GM12878 (cell line): ENCODE data around the gene ARHGEF37. TPM values are rescaled to one million over a fixed set of nuclear protein-coding genes. Genes with fewer than 3 reads are reported as not detected.

Experiments used
- ATAC-seq: fragments of 200-7000 bp; cut with Tn5 transposase; 3 replicates; pipeline ENCODE4 v1.9.1; 2020; ENCODE audit warnings: mild to moderate bottlenecking, moderate library complexity
- BruUV-seq: library from RNA; stranded (reverse); fragments of 400-500 nt; replicated peaks from 2 replicates; lab custom pipeline; 2021; lab: Mats Ljungman, UMichigan
- CTCF ChIA-PET: fragments of 300-600 bp; sonication (Branson Sonifier 250); formaldehyde crosslinking; extraction: SDS; loops from one replicate; lab custom pipeline; 2021; ENCODE audit warnings: inconsistent platforms; lab: Yijun Ruan, JAX
- POLR2A ChIA-PET: fragments of 350-600 bp; formaldehyde crosslinking; extraction: SDS; loops from one replicate; lab custom pipeline; 2021; ENCODE audit warnings: inconsistent platforms; lab: Charles Lee
- RAD21 ChIA-PET: fragments of 300-600 bp; sonication (Branson Sonifier 250); formaldehyde crosslinking; loops from one replicate; lab custom pipeline; 2023; ENCODE audit warnings: antibody characterized with exemption; ENCODE audit not compliant: unreplicated experiment; lab: Charles Lee
- SMC1A ChIA-PET: fragments of 300-600 bp; sonication (Branson Sonifier 250); formaldehyde crosslinking; loops from one replicate; lab custom pipeline; 2023; ENCODE audit not compliant: unreplicated experiment, uncharacterized antibody; lab: Charles Lee
- DNase-seq: peaks from one replicate; pipeline ENCODE4 v3.0.0-alpha.2; 2011; ENCODE audit warnings: low read depth, low spot score
- FAIRE-seq: peaks from 3 replicates; lab custom pipeline; 2011; peaks lifted over from hg19 to GRCh38; lab: Jason Lieb, UNC
- H2AFZ ChIP-seq: 2 replicates; pipeline ENCODE4 v1.6.0; 2011; ENCODE audit warnings: low read depth, low read length, control low read depth; ENCODE audit not compliant: control insufficient read depth
- H3K27ac ChIP-seq: 2 replicates; pipeline ENCODE4 v1.5.1; 2011; ENCODE audit warnings: control low read depth; ENCODE audit not compliant: control insufficient read depth, insufficient read depth
- H3K27me3 ChIP-seq, 2 experiments: replicated peaks in 1 of 2; 2 replicates each; pipeline versions ENCODE4 v1.6.0 to v1.6.1; 2011; ENCODE audit warnings: low read length in 1 of 2; ENCODE audit not compliant: control insufficient read depth in 2 of 2, insufficient read depth in 2 of 2
- H3K36me3 ChIP-seq, 2 experiments: 2 replicates each; pipeline ENCODE4 v1.5.1; 2011; ENCODE audit warnings: low read length in 1 of 2; ENCODE audit not compliant: control insufficient read depth in 2 of 2, insufficient read depth in 2 of 2
- H3K4me1 ChIP-seq: 2 replicates; pipeline ENCODE4 v1.6.1; 2011; ENCODE audit warnings: mild to moderate bottlenecking, low read length, moderate library complexity, mixed read lengths; ENCODE audit not compliant: control insufficient read depth, insufficient read depth
- H3K4me2 ChIP-seq: 2 replicates; pipeline ENCODE4 v1.6.0; 2011; ENCODE audit warnings: control low read depth; ENCODE audit not compliant: control insufficient read depth, insufficient read depth
- H3K4me3 ChIP-seq: fragments of 200-600 bp; sonication (generic); 2 replicates; pipeline ENCODE4 v1.5.1; 2016
- H3K79me2 ChIP-seq: 2 replicates; pipeline ENCODE4 v1.6.0; 2011; ENCODE audit warnings: low read length; ENCODE audit not compliant: control insufficient read depth, insufficient read depth
- H3K9ac ChIP-seq: 2 replicates; pipeline ENCODE4 v1.8.0; 2011; ENCODE audit warnings: low read length, control low read depth, mixed read lengths; ENCODE audit not compliant: control insufficient read depth, insufficient read depth
- H3K9me3 ChIP-seq: replicated peaks from 3 replicates; pipeline ENCODE4 v1.5.1; 2011; ENCODE audit warnings: mild to moderate bottlenecking, low read length; ENCODE audit not compliant: control insufficient read depth, insufficient read depth
- H4K20me1 ChIP-seq: 2 replicates; pipeline ENCODE4 v1.6.0; 2011; ENCODE audit not compliant: control insufficient read depth, insufficient read depth
- CBX3 ChIP-seq: fragments of 200-600 bp; sonication (generic); IDR thresholded peaks from 2 replicates; pipeline ENCODE4 v1.6.1; 2016; ENCODE audit warnings: low read depth, borderline replicate concordance
- ETV6 ChIP-seq, 2 experiments: fragments of 450-650 bp in 1 of 2; IDR thresholded peaks in 1 of 2; conservative IDR thresholded peaks in 1 of 2; 2 replicates each; pipeline ENCODE4 v1.6.1; 2014; ENCODE audit warnings: antibody characterized with exemption in 1 of 2, borderline replicate concordance in 1 of 2, low read depth in 1 of 2, mild to moderate bottlenecking in 1 of 2, moderate library complexity in 1 of 2
- FOXK2 ChIP-seq: fragments of 450-650 bp; IDR thresholded peaks from 2 replicates; pipeline ENCODE4 v1.6.1; 2017; ENCODE audit warnings: mild to moderate bottlenecking, moderate library complexity
- HCFC1 ChIP-seq: fragments of 150-350 bp; IDR thresholded peaks from 2 replicates; pipeline ENCODE4 v1.6.1; 2014; ENCODE audit warnings: low read length
- RB1 ChIP-seq: fragments of 450-650 bp; formaldehyde crosslinking; IDR thresholded peaks from 2 replicates; pipeline ENCODE4 v1.6.1; 2017; ENCODE audit warnings: mild to moderate bottlenecking, borderline replicate concordance
- SMARCA5 ChIP-seq: fragments of 450-650 bp; IDR thresholded peaks from 2 replicates; pipeline ENCODE4 v1.6.1; 2017; ENCODE audit warnings: mild to moderate bottlenecking
- ZSCAN29 ChIP-seq: fragments of 450-650 bp; IDR thresholded peaks from 2 replicates; pipeline ENCODE4 v1.6.1; 2017; ENCODE audit warnings: mild to moderate bottlenecking, moderate library complexity
- ZZZ3 ChIP-seq: IDR thresholded peaks from 2 replicates; pipeline ENCODE4 v1.6.1; 2011; ENCODE audit warnings: low read depth; ENCODE audit not compliant: control insufficient read depth, insufficient read length
- WGBS: methylation state at CpG from one replicate; pipeline ENCODE4 v1.1.6; 2016; ENCODE audit warnings: low lambda C conversion rate; ENCODE audit not compliant: insufficient replicate concordance, insufficient coverage; ENCODE audit errors: missing lambda C conversion rate; 5-methylcytosine and 5-hydroxymethylcytosine counted together
- in situ Hi-C: fragments of 300-500 bp; cut with MboI; formaldehyde crosslinking; loops from 9 replicates; pipeline ENCODE4 v1.14.3; 2018; ENCODE audit warnings: mixed read lengths
- intact Hi-C: fragments of 100-400 bp; cut with micrococcal nuclease; formaldehyde crosslinking; loops from one replicate; pipeline ENCODE4 v1.14.2; 2022; ENCODE audit not compliant: unreplicated experiment
- polyA plus RNA-seq, 11 experiments: library from polyadenylated mRNA; depleted of rRNA in 4 of 11; unstranded in 6 of 11; stranded (reverse) in 5 of 11; fragments of >200 nt; fragmentation: Nextera tagmentation in 4 of 11; fragmentation: Illumina TruSeq in 1 of 11; extraction: Ambion mirVana in 4 of 11; extraction: Trizol in 1 of 11; gene quantifications; 1 replicate in 1 of 11; 2 replicates in 10 of 11; pipeline versions ENCODE4 v1.2.1 to v1.2.3, GENCODE V29; 2011 to 2016; ENCODE audit warnings: inconsistent platforms in 2 of 11, missing spikeins in 2 of 11, low read depth in 1 of 11
- total RNA-seq, 4 experiments: library from RNA; depleted of rRNA in 3 of 4; stranded (reverse); fragments of >200 nt in 3 of 4; fragmentation: Illumina TruSeq in 1 of 4; extraction: Trizol in 1 of 4; gene quantifications; 2 replicates each; pipeline versions ENCODE4 v1.2.1 to v1.2.3, GENCODE V29; 2013 to 2021
- TF ChIP-seq, protein P1 (sequence below): IDR thresholded peaks from 2 replicates; pipeline ENCODE4 v1.6.1; 2011; ENCODE audit warnings: mild to moderate bottlenecking, low read depth, low read length, moderate library complexity; ENCODE audit not compliant: insufficient replicate concordance
- TF ChIP-seq, protein P2 (sequence below): fragments of 450-650 bp; IDR thresholded peaks from 2 replicates; pipeline ENCODE4 v1.6.1; 2017; ENCODE audit warnings: mild to moderate bottlenecking, moderate library complexity
- TF ChIP-seq, protein P3 (sequence below): fragments of 150-350 bp; IDR thresholded peaks from 2 replicates; pipeline ENCODE4 v1.6.1; 2016; ENCODE audit warnings: low read depth, low read length
- TF ChIP-seq, protein P4 (sequence below): IDR thresholded peaks from 2 replicates; pipeline ENCODE4 v1.6.1; 2012; ENCODE audit warnings: low read depth, low read length, improper control_type of control experiment

ARHGEF37 gene
- total and polyA plus RNA-seq, 10 of the 15 experiments (the other 5 are each of a cell fraction or from before 2014, with no cell fraction given), result 0.16 to 1.1 (median 0.63) TPM

DNA sequence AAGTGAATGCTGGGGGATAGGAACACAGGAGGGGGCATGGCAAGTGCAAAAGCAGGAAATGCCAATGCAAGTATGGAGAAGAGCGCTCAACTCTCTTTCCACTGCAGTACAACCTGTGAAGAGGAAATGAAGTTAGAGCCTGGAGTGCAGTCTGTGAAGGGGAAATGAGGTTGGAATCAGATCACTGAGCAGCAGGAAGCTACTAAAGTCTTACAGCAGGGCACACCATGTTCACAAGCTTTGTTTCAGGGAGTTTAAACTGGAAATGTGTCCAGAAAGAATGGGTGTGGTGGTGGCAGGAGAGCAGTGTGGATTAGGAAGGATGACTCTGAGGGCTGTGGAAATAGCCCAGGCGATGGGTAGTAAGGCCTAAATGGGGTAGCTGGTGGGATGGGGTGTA lies 15.4 kb downstream of the ARHGEF37 start (continued):
- TF ChIP-seq, protein P1, sequence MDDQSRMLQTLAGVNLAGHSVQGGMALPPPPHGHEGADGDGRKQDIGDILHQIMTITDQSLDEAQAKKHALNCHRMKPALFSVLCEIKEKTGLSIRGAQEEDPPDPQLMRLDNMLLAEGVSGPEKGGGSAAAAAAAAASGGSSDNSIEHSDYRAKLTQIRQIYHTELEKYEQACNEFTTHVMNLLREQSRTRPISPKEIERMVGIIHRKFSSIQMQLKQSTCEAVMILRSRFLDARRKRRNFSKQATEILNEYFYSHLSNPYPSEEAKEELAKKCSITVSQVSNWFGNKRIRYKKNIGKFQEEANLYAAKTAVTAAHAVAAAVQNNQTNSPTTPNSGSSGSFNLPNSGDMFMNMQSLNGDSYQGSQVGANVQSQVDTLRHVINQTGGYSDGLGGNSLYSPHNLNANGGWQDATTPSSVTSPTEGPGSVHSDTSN, result no peak

DNA sequence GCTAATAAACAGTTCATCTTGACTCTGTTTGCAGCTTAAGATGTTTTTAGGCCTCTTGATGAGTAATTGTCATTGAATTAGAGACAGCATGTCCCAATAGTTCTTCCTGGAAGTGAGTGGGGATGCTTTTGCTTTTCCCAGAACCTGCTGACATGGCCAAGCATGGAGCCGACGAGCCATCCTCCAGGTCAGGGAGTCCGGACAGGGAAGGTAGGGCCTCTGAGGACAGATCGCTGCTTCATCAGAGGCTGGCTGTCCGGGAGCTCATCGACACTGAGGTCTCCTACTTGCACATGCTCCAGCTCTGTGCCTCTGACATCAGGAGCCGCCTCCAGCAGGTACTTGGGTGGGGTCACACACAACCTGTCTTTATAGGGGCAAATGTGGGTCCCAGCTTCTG lies 16.3 kb downstream of the ARHGEF37 start:
- no peak overlapping the region for H2AFZ ChIP-seq
- no TSS peak for BruUV-seq
- H3K4me2 ChIP-seq, result no peak overlapping the region
- H3K27ac ChIP-seq, result no peak overlapping the region
- POLR2A ChIA-PET, result no interaction called here
- DNase-seq, result no peak
- H3K9ac ChIP-seq, result no peak overlapping the region
- WGBS, result 89% methylated on average over 7 of the region's 7 CpGs
- H3K79me2 ChIP-seq, result no peaks in the 10 kb centered on the region
- CTCF ChIA-PET, result interaction anchor here (1.3 to 1.5 kb wide), 2 partner anchors 21 to 33 kb away, joined by 5 to 6 read pairs; no protein-coding TSS in a partner anchor
- RAD21 ChIA-PET, result no interaction called here
- no peaks in the 10 kb centered on the region for H3K9me3 ChIP-seq
- no peaks in the 10 kb centered on the region for H3K27me3 ChIP-seq
- H3K4me1 ChIP-seq, result peaks cover 3% of the 10 kb centered on the region; the same call in 1 of the 2 replicates
- no peak overlapping the region for H3K4me3 ChIP-seq
- FAIRE-seq, result no peak
- SMC1A ChIA-PET, result interaction anchor here (1.6 kb wide), 1 partner anchor 18 kb away, joined by 3 read pairs; no protein-coding TSS in a partner anchor
- intact Hi-C loops (no loop called here), in situ Hi-C loops (no loop called here)
- ATAC-seq, result no peak
- H3K36me3 ChIP-seq, result no peaks in the 10 kb centered on the region
- H4K20me1 ChIP-seq, result no peaks in the 10 kb centered on the region
- TF ChIP-seq ZZZ3 (no peak), ETV6 (conservative IDR thresholded peaks at IDR 0.05 in 1 of 2, IDR thresholded peaks at IDR 0.05 in 1 of 2; ENCODE audit: borderline replicate concordance in 1 of 2, low read depth in 1 of 2) (no peak), ZSCAN29 (no peak), CBX3 (no peak), HCFC1 (no peak), SMARCA5 (no peak), FOXK2 (no peak), RB1 (no peak)
- TF ChIP-seq, protein P2, sequence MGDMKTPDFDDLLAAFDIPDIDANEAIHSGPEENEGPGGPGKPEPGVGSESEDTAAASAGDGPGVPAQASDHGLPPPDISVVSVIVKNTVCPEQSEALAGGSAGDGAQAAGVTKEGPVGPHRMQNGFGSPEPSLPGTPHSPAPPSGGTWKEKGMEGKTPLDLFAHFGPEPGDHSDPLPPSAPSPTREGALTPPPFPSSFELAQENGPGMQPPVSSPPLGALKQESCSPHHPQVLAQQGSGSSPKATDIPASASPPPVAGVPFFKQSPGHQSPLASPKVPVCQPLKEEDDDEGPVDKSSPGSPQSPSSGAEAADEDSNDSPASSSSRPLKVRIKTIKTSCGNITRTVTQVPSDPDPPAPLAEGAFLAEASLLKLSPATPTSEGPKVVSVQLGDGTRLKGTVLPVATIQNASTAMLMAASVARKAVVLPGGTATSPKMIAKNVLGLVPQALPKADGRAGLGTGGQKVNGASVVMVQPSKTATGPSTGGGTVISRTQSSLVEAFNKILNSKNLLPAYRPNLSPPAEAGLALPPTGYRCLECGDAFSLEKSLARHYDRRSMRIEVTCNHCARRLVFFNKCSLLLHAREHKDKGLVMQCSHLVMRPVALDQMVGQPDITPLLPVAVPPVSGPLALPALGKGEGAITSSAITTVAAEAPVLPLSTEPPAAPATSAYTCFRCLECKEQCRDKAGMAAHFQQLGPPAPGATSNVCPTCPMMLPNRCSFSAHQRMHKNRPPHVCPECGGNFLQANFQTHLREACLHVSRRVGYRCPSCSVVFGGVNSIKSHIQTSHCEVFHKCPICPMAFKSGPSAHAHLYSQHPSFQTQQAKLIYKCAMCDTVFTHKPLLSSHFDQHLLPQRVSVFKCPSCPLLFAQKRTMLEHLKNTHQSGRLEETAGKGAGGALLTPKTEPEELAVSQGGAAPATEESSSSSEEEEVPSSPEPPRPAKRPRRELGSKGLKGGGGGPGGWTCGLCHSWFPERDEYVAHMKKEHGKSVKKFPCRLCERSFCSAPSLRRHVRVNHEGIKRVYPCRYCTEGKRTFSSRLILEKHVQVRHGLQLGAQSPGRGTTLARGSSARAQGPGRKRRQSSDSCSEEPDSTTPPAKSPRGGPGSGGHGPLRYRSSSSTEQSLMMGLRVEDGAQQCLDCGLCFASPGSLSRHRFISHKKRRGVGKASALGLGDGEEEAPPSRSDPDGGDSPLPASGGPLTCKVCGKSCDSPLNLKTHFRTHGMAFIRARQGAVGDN, result no peak
- TF ChIP-seq, protein P3, sequence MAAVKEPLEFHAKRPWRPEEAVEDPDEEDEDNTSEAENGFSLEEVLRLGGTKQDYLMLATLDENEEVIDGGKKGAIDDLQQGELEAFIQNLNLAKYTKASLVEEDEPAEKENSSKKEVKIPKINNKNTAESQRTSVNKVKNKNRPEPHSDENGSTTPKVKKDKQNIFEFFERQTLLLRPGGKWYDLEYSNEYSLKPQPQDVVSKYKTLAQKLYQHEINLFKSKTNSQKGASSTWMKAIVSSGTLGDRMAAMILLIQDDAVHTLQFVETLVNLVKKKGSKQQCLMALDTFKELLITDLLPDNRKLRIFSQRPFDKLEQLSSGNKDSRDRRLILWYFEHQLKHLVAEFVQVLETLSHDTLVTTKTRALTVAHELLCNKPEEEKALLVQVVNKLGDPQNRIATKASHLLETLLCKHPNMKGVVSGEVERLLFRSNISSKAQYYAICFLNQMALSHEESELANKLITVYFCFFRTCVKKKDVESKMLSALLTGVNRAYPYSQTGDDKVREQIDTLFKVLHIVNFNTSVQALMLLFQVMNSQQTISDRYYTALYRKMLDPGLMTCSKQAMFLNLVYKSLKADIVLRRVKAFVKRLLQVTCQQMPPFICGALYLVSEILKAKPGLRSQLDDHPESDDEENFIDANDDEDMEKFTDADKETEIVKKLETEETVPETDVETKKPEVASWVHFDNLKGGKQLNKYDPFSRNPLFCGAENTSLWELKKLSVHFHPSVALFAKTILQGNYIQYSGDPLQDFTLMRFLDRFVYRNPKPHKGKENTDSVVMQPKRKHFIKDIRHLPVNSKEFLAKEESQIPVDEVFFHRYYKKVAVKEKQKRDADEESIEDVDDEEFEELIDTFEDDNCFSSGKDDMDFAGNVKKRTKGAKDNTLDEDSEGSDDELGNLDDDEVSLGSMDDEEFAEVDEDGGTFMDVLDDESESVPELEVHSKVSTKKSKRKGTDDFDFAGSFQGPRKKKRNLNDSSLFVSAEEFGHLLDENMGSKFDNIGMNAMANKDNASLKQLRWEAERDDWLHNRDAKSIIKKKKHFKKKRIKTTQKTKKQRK, result no peak
- TF ChIP-seq, protein P4, sequence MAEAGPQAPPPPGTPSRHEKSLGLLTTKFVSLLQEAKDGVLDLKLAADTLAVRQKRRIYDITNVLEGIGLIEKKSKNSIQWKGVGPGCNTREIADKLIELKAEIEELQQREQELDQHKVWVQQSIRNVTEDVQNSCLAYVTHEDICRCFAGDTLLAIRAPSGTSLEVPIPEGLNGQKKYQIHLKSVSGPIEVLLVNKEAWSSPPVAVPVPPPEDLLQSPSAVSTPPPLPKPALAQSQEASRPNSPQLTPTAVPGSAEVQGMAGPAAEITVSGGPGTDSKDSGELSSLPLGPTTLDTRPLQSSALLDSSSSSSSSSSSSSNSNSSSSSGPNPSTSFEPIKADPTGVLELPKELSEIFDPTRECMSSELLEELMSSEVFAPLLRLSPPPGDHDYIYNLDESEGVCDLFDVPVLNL, result no peak
